Measurements from ENCODE around the gene ATP6V0A1.

- no peak for TF ChIP-seq CTCF (conservative IDR thresholded peaks at IDR 0.05; ENCODE audit: low read length)
- no peak for TF ChIP-seq EZH2phosphoT487 (IDR thresholded peaks at IDR 0.05; ENCODE audit: borderline replicate concordance)
These were observed 47.3 kb upstream of the ATP6V0A1 start for GRCh38 chr17:42411361-42411760.
